Measurements from ENCODE around the gene PLEK. TPM values are rescaled to one million over a fixed set of nuclear protein-coding genes. Genes with fewer than 3 reads are reported as not detected.

The PLEK gene
- polyA plus RNA-seq, 1 experiment, result 0.06 TPM

GRCh38 chr2:68428746-68429145 is 63.7 kb downstream of the PLEK start:
- ChIA-PET CTCF (interaction anchor here (0.6 kb wide), 3 partner anchors 11 to 351 kb away, joined by 3 read pairs; no protein-coding TSS in a partner anchor), POLR2A (no interaction called here)
- no peaks in the 10 kb centered on the region for H3K27me3 ChIP-seq (ENCODE audit: control insufficient read depth, insufficient read depth, low read length)
- no peak overlapping the region for H3K27ac ChIP-seq (ENCODE audit: low read depth, low read length)
- DNase-seq (ENCODE audit: low read depth, low spot score), result no peak
- no peak overlapping the region for H3K4me3 ChIP-seq (ENCODE audit: low read depth, low read length)
- H3K9me3 ChIP-seq (ENCODE audit: control insufficient read depth, insufficient read depth, low read length), result peaks cover 8% of the 10 kb centered on the region
- TF ChIP-seq CTCF (IDR thresholded peaks at IDR 0.05; ENCODE audit: low read depth, low read length), result no peak

- CTCF ChIA-PET, result interaction anchor here (0.6 to 0.8 kb wide), 2 partner anchors 12 to 351 kb away, joined by 3 to 4 read pairs; no protein-coding TSS in a partner anchor
- no peak for DNase-seq (ENCODE audit: low read depth, low spot score)
- no peak overlapping the region for H3K27ac ChIP-seq (ENCODE audit: low read depth, low read length)
These were observed 64.3 kb downstream of the PLEK start for GRCh38 chr2:68429311-68429826.

GRCh38 chr2:68431316-68431972 is 66.4 kb downstream of the PLEK start:
- Histone ChIP-seq H3K4me3 (ENCODE audit: low read depth, low read length) (no peak overlapping the region), H3K27me3 (ENCODE audit: control insufficient read depth, insufficient read depth, low read length) (no peaks in the 10 kb centered on the region), H3K9me3 (ENCODE audit: control insufficient read depth, insufficient read depth, low read length) (peaks cover 4% of the 10 kb centered on the region; the same call in 1 of the 2 replicates), H3K27ac (ENCODE audit: low read depth, low read length) (no peak overlapping the region)
- CTCF ChIA-PET, result no interaction called here
- no peak for DNase-seq (ENCODE audit: low read depth, low spot score)
- no peak for TF ChIP-seq CTCF (IDR thresholded peaks at IDR 0.05; ENCODE audit: low read depth, low read length)
- POLR2A ChIA-PET, result no interaction called here

More at GRCh38 chr2:68429311-68429826, 64.3 kb downstream of the PLEK start:
- TF ChIP-seq CTCF (IDR thresholded peaks at IDR 0.05; ENCODE audit: low read depth, low read length), result no peak
- H3K4me3 ChIP-seq (ENCODE audit: low read depth, low read length), result no peak overlapping the region
- no peaks in the 10 kb centered on the region for H3K27me3 ChIP-seq (ENCODE audit: control insufficient read depth, insufficient read depth, low read length)
- POLR2A ChIA-PET, result no interaction called here
- peaks cover 8% of the 10 kb centered on the region for H3K9me3 ChIP-seq (ENCODE audit: control insufficient read depth, insufficient read depth, low read length)

- H3K4me3 ChIP-seq (ENCODE audit: low read depth, low read length), result no peak overlapping the region
- no peak for TF ChIP-seq CTCF (IDR thresholded peaks at IDR 0.05; ENCODE audit: low read depth, low read length)
- no peak for DNase-seq (ENCODE audit: low read depth, low spot score)
- no peak overlapping the region for H3K27ac ChIP-seq (ENCODE audit: low read depth, low read length)
- ChIA-PET POLR2A (interaction anchor here (0.7 kb wide), 1 partner anchor 15 kb away, joined by 3 read pairs; no protein-coding TSS in a partner anchor), CTCF (no interaction called here)
- H3K9me3 ChIP-seq (ENCODE audit: control insufficient read depth, insufficient read depth, low read length), result peaks cover 4% of the 10 kb centered on the region; the same call in 1 of the 2 replicates
- no peaks in the 10 kb centered on the region for H3K27me3 ChIP-seq (ENCODE audit: control insufficient read depth, insufficient read depth, low read length)
These were observed 67.9 kb downstream of the PLEK start for GRCh38 chr2:68432696-68433658.
